ENCODE results near the gene GPR153. TPM values are rescaled to one million over a fixed set of nuclear protein-coding genes. Genes with fewer than 3 reads are reported as not detected.

GPR153 gene
- total RNA-seq, 1 experiment from 2014 or later: 6.1 TPM

GRCh38 chr1:6234502-6235295 lies 26.2 kb downstream of the GPR153 start:
- POLR2A ChIA-PET: interaction anchor here (1.4 kb wide), 1 partner anchor 28 kb away, joined by 5 read pairs; the partner anchor contains the start of gene RNF207
- no peaks in the 10 kb centered on the region; the same call in 1 of the 2 replicates for H4K20me1 ChIP-seq (ENCODE audit: insufficient read depth)
- H3K9me3 ChIP-seq (ENCODE audit: control insufficient read depth in 1 of 2, insufficient read depth in 1 of 2, low read depth in 1 of 2, low read length in 2 of 2): no peaks in the 10 kb centered on the region
- peaks cover 53% of the 10 kb centered on the region for H3K79me2 ChIP-seq (ENCODE audit: insufficient read depth, low read length)
- intact Hi-C loops (cut with micrococcal nuclease): loop anchor here (1.0 kb wide), 1 partner anchor 29 kb away; no protein-coding TSS in a partner anchor
- BruUV-seq (replicated peaks): no TSS peak
- CTCF ChIA-PET: interaction anchor here (2.1 kb wide), 1 partner anchor 30 kb away, joined by 12 read pairs; no protein-coding TSS in a partner anchor
- H3K27me3 ChIP-seq (ENCODE audit: insufficient read depth, low read length): no peaks in the 10 kb centered on the region
- peaks cover 13 to 41% of the 10 kb centered on the region in 2 experiments for H3K4me1 ChIP-seq (ENCODE audit: control insufficient read depth in 1 of 2, insufficient read depth in 2 of 2, low read length in 2 of 2)
- H3K9me2 ChIP-seq (ENCODE audit: insufficient read depth): no peaks in the 10 kb centered on the region
- H2AFZ ChIP-seq (ENCODE audit: low read depth, low read length, poor library complexity, severe bottlenecking): no peak overlapping the region
- peaks cover 17 to 32% of the 10 kb centered on the region in 2 experiments; a peak in 3 of 4 replicates for H3K36me3 ChIP-seq (ENCODE audit: control insufficient read depth in 1 of 2, insufficient read depth in 2 of 2, low read length in 2 of 2)
- peak overlapping the region; percentile 91 for H3K4me2 ChIP-seq (ENCODE audit: low read length)
- H3K4me3 ChIP-seq (replicated peaks in 1 of 2; ENCODE audit: low read depth in 1 of 2, low read length in 2 of 2): peak overlapping the region; percentile 86 to 87
- RAD21 ChIA-PET (ENCODE audit: low non-redundant PET in 1 of 2, low total read pairs in 2 of 2, uncharacterized antibody in 2 of 2, unreplicated experiment in 2 of 2): no interaction called here
- no peak for ATAC-seq
- peak overlapping the region; percentile 67 for H3K27ac ChIP-seq (ENCODE audit: low read depth, low read length)
- TF ChIP-seq POLR2A (IDR thresholded peaks at IDR 0.05; ENCODE audit: borderline replicate concordance, extremely low read depth, insufficient read depth, insufficient read length) (no peak), EGR1 (IDR thresholded peaks at IDR 0.05; ENCODE audit: low read depth) (no peak), ZFX (IDR thresholded peaks at IDR 0.05) (no peak), REST (IDR thresholded peaks at IDR 0.05; ENCODE audit: low read depth) (no peak), YY1 (IDR thresholded peaks at IDR 0.05; ENCODE audit: extremely low read depth, insufficient replicate concordance, low read depth, low read length) (no peak), SRF (IDR thresholded peaks at IDR 0.05; ENCODE audit: low read depth) (no peak), POLR2AphosphoS5 (IDR thresholded peaks at IDR 0.05; ENCODE audit: low read depth, low read length) (no peak), JUND (IDR thresholded peaks at IDR 0.05) (no peak)
- no peak for DNase-seq (ENCODE audit: low read depth, low spot score)
- peak overlapping the region; percentile 91 for H3K9ac ChIP-seq (ENCODE audit: low read length)
